Endothelial cell of hepatic sinusoid (primary cell): ENCODE data around the gene SNAPC4.

Experiments
- in situ Hi-C: cut with HindIII; loops from 2 replicates; pipeline ENCODE4 v1.10.0; 2017; ENCODE audit warnings: low sequenced_read_pairs

The SNAPC4 gene

GRCh38 chr9:136400038-136400834 is at the start of gene SNAPC4:
SNAPC4 (minus strand) TSS chr9:136400170; CDS start chr9:136398428, 1,742 bp downstream.
- in situ Hi-C loops: no loop called here

GRCh38 chr9:136448655-136449054 is 48.7 kb upstream of the SNAPC4 start:
- in situ Hi-C loops: loop anchor here (5.0 to 10.0 kb wide), 4 partner anchors 39 to 204 kb away; partner anchors contain the start of gene QSOX2

- in situ Hi-C loops: loop anchor here (5.0 to 10.0 kb wide), 4 partner anchors 40 to 202 kb away; partner anchors contain the start of gene QSOX2
Measured at GRCh38 chr9:136447173-136447778, 47.3 kb upstream of the SNAPC4 start.

GRCh38 chr9:136445799-136446198 is 45.8 kb upstream of the SNAPC4 start:
- in situ Hi-C loops: loop anchor here (5.0 to 10.0 kb wide), 4 partner anchors 42 to 201 kb away; partner anchors contain the start of gene QSOX2

GRCh38 chr9:136444102-136444501 is 44.1 kb upstream of the SNAPC4 start:
- in situ Hi-C loops: loop anchor here (10.0 kb wide), 2 partner anchors 111 to 199 kb away; partner anchors contain the start of gene QSOX2

GRCh38 chr9:136443687-136444086 is 43.7 kb upstream of the SNAPC4 start:
- in situ Hi-C loops: loop anchor here (10.0 kb wide), 2 partner anchors 111 to 199 kb away; partner anchors contain the start of gene QSOX2

GRCh38 chr9:136443087-136443486 is 43.1 kb upstream of the SNAPC4 start:
- in situ Hi-C loops: loop anchor here (10.0 kb wide), 2 partner anchors 112 to 198 kb away; partner anchors contain the start of gene QSOX2

- in situ Hi-C loops: loop anchor here (10.0 kb wide), 2 partner anchors 113 to 197 kb away; partner anchors contain the start of gene QSOX2
Measured at GRCh38 chr9:136442265-136442664, 42.3 kb upstream of the SNAPC4 start.

GRCh38 chr9:136441681-136442245 is 41.8 kb upstream of the SNAPC4 start:
- in situ Hi-C loops: loop anchor here (10.0 kb wide), 2 partner anchors 113 to 197 kb away; partner anchors contain the start of gene QSOX2

- in situ Hi-C loops: loop anchor here (10.0 kb wide), 2 partner anchors 114 to 196 kb away; partner anchors contain the start of gene QSOX2
Measured at GRCh38 chr9:136441191-136441680, 41.3 kb upstream of the SNAPC4 start.

GRCh38 chr9:136439481-136440408 is 39.8 kb upstream of the SNAPC4 start, which contains the start of gene INPP5E:
INPP5E (minus strand) TSS chr9:136439845; CDS start chr9:136439419, 426 bp downstream.
- in situ Hi-C loops: loop anchor here (10.0 kb wide), 2 partner anchors 115 to 195 kb away; partner anchors contain the start of gene QSOX2

- in situ Hi-C loops: no loop called here
Measured at GRCh38 chr9:136438548-136439480, 38.8 kb upstream of the SNAPC4 start.

- in situ Hi-C loops: no loop called here
Measured at GRCh38 chr9:136437839-136438547, 38.0 kb upstream of the SNAPC4 start.

GRCh38 chr9:136437430-136437829 is 37.5 kb upstream of the SNAPC4 start:
- in situ Hi-C loops: no loop called here

- in situ Hi-C loops: no loop called here
Measured at GRCh38 chr9:136436055-136436634, 36.2 kb upstream of the SNAPC4 start.

GRCh38 chr9:136434580-136435169 is 34.7 kb upstream of the SNAPC4 start:
- in situ Hi-C loops: no loop called here
